A549 treated with CpdA at 1 μM for 4 hours (cell line): ENCODE measurements around the gene ECD. TPM values are rescaled to one million over a fixed set of nuclear protein-coding genes. Genes with fewer than 3 reads are reported as not detected.

Source experiments
- total RNA-seq: library from RNA; stranded (reverse); fragments of 200-300 nt; extraction: Qiagen RNA extraction; gene quantifications from 5 replicates; pipeline ENCODE4 v1.2.3, GENCODE V29; 2022; ENCODE audit warnings: low read depth

Gene ECD
- total RNA-seq, result 26.8 to 34.5 TPM (median 27.4 TPM) in 5 replicates

GRCh38 chr10:73167783-73168464, at the start of gene ECD, which contains the start of gene FAM149B1:
Gene ECD, minus strand, starts transcription at chr10:73168008. Its CDS starts 4,071 bp downstream, at chr10:73163937.
Gene FAM149B1, plus strand, starts transcription at chr10:73168119. Its CDS starts 221 bp downstream, at chr10:73168340.

GRCh38 chr10:73110345-73110849, 57.4 kb downstream of the ECD start, which contains the start of gene NUDT13:
Gene NUDT13, plus strand, starts transcription at chr10:73110455. Its CDS starts 3,911 bp downstream, at chr10:73114366.

DNA sequence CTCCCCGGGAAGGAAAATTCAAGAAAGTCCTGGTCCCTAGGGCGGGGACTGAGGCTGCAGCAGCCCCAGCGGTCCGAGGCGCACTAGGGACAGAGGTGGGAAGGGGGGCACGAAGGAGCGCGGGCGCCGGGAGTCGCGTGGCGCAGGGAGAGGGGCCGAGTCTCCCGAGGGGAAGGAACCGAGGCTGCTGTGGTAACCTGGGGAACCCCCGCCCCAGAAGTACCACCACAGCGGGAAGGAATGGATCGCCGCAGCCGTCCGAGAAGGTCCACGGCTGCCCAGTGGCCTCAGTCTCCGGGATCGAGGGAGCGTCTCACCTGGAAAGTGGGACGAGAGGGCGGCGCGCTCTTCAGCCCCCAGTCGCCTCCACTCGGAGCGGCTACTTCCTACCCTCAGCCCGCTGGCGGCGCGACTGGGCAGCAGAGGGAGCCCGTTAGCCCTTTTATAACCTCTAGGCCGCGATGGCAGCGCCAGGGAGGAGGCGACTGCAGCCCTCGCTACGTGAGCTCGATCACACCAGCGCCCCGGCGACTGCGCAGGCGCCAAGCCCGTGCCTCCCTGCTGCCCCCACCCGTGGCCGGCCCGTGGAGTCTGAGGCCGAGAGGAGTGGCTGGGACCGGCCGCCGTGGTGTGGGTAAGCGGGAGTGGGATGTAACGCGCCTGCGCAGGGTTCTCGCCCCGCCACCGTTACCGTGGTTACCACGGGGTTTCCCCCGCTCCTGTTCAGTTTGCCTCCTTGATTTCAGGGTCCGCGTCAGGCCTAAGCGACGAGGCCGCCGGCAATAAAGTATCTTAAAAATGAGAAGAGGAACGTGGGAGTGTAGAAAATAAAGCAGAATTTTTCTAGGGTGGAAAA, 71.1 kb downstream of the ECD start, which contains the start of gene P4HA1:
TSS of gene P4HA1 (minus strand) at position 418 of the 856 bp plus-strand sequence. CDS start 21,983 bp downstream, outside the sequence.

Other genes with a start within 250 kb of the ECD start
- gene PLA2G12B, start 213.2 kb downstream of the ECD start, total RNA-seq, result not detected in 5 replicates
- gene P4HA1, start 71.1 kb downstream of the ECD start, total RNA-seq, result 19.7 to 29.1 TPM (median 22.6 TPM) in 5 replicates
- 2.2 to 5.4 TPM (median 2.9 TPM) in 5 replicates for gene NUDT13, start 57.6 kb downstream of the ECD start, total RNA-seq
- 6.3 to 8.1 TPM (median 7.7 TPM) in 5 replicates for gene FAM149B1, start 111 bp upstream of the ECD start, total RNA-seq
- 49.6 to 52.1 TPM (median 50.3 TPM) in 5 replicates for gene DNAJC9, start 79.2 kb upstream of the ECD start, total RNA-seq
- gene MRPS16, start 84.6 kb upstream of the ECD start, total RNA-seq, result 130 to 188 TPM (median 173 TPM) in 5 replicates
- gene CFAP70, start 190.9 kb upstream of the ECD start, total RNA-seq, result 0.14 to 0.28 TPM (median 0.21 TPM) in 5 replicates
- gene ANXA7, start 246.1 kb upstream of the ECD start, total RNA-seq, result 108 to 120 TPM (median 115 TPM) in 5 replicates